GM18507 (cell line): ENCODE results near the gene UTP20.
"Not testable (repeated sequence)": the region's sequence is repeated elsewhere in the genome, so short reads cannot be mapped to it uniquely, and the experiment has no call there.

Experiments
- DNase-seq: peaks from one replicate; pipeline ENCODE4 v3.0.0; 2011; ENCODE audit warnings: low read depth; ENCODE audit not compliant: insufficient read length; ENCODE audit errors: extremely low spot score
- FAIRE-seq: peaks from 2 replicates; lab custom pipeline; 2011; peaks lifted over from hg19 to GRCh38; lab: Jason Lieb, UNC

Gene UTP20

DNA sequence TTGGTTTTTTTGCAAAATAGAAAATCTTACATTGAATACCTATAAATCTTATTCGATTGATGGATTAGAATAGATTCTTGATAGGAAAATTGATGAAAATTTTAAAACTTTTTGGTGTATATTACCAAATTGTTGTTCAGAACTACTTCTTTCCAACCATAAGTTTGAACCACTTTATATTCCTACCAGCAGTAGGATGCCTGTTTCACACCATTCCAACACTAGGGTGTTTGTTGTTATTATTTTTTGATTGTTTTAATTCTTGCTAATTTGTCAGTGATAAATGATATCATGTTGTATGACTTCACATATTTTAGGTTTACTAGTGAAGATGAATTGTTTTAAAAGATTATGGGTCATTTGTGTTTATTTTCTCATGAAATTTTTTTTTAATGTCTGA lies 43.4 kb downstream of the UTP20 start:
- FAIRE-seq, result no peak

DNA sequence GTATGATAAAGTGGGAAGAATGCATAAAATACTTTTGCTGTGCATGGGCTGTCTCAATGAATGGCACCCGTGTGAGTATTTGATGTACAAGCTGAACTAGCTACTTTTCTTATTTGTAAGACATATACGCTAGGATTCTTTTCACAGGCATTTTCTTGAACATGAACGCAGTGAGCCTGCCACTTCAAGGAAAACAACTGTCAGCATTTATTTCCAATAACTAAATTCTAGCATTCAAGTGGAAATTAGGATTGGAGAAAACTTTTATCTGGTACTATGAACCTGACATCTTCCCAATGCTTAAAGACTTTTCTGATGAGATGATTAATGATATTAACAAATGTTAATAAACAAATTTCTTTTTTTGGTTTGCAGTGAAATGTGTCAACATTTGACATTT lies 45.7 kb downstream of the UTP20 start:
- DNase-seq (no peak), FAIRE-seq (no peak)

More for the DNA sequence above, 43.4 kb downstream of the UTP20 start:
- no peak for DNase-seq

DNA sequence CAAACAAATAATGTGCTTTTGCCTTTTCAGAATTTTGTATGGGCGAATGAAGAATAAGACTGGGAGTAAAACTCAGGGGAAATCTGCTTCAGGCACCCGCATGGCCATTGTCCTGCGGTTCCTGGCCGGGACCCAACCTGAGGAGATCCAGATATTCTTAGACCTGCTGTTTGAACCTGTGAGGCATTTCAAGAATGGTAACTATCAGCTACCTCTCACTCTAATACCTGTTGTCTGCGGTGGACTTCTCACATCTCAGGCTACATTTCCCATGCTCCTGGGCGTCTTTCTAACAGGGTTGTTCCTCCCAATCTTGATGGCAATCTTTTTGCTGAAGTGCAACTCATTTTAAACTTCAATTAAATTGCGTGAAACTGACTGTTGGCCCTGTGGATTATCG lies 47.1 kb downstream of the UTP20 start:
- FAIRE-seq (no peak), DNase-seq (no peak)

DNA sequence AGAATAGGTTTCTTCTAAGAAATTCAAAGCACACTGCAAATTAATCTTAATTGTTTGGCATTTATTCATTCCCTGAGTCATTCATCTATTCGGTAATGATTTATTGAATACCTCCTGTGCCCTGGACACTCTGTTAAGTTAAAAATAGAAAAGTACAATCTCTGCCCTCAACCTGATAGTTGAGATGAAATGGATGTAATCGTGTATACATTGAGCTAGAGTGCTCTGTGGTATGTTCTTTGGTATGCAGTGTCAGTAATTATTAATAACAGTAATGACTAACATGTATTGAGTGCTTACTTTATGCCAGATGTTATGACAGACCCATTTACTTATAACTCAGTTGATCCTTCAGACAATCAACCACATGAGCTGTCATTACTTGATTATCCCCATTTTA lies 47.6 kb downstream of the UTP20 start:
- DNase-seq (no peak), FAIRE-seq (no peak)

DNA sequence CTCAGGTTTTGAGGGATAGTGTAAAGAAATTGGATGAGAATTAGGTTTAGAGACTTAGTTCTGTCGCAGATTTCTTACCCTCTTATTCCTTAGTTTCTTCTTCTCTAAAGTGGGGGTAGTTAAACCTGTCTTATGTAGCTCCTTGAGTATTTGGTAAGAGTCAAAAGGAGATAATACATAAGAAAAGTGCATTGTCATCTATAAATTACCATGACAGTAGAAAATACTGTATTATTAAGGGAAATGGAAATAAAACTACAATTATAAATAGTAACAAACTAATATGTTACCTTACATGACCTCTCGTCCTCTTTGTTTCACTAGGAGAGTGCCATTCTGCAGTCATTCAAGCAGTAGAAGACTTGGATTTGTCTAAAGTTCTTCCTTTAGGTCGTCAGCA lies 49.0 kb downstream of the UTP20 start:
- FAIRE-seq, result no peak

DNA sequence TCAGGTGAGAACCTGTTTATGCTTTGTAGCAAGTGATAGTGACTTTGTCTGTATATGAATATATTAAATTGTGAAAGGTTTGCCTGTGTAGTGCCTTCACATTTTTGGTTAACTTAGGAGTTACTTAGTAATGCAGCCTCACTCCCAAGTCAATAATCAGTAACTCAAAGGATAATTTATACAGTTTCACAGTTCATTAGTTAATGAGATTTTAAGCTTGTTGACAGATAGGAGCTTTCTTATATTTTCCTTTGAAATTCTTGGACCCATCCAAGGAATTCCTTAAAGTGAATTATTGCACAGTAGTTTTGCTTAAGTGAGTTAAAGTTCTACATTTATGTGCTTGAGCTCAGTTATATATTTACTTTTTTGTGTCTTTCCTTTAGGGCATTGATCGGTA lies 50.7 kb downstream of the UTP20 start:
- DNase-seq, result no peak
- no peak for FAIRE-seq

More for the DNA sequence above, 49.0 kb downstream of the UTP20 start:
- DNase-seq, result no peak

DNA sequence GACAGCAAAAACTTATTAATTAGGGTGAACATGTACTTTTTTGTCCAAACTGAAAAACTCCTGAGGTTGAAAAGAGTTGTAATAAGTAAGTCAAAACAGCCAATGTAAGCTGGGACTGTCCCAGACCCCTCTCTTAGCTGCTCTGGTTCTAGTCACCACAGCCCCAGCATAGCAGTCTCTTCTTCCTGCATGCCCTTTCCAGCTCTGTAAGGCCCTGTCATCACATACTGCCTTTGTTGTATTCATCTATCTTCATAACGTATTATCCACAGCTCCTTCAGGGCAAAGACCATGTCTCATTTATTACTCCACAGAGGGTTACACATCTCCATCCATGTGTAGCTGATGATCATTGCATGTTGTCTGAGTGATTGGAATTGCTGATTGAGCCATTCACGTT lies 56.5 kb downstream of the UTP20 start:
- DNase-seq (no peak), FAIRE-seq (no peak)

DNA sequence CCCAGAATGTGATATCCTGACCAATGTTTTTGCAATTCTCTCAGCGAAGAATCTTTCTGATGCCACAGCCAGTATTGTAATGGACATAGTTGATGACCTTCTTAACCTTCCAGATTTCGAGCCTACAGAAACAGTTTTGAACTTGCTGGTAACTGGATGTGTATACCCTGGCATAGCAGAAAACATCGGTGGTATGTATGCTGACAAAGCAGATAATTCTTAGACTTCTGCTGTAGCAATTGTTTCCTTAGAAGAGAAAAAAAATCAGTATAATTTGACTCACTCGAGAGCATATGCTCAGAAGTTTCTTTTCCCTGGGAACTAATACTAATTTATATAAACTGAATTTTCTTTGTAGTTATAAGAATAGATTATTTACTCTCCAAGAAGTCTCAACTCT lies 58.2 kb downstream of the UTP20 start:
- no peak for FAIRE-seq
- DNase-seq, result no peak

DNA sequence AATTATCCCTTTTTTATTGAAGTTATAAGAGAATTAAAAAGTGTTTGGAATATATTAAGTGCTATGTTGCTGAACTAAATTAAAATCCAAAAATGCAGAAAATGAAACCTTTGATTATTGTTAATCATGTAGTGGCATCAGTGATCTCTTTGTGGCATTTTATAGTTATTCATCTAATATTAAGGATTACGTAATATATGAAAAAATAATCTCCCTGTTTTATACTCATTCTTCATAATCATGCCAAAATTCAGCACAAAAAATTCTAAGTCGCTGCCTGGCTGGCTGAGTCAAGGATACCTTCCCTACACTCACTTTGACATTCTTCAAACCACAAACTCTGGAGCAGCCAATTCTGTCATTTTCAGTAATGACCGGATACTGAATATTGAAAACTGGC lies 64.0 kb downstream of the UTP20 start:
- FAIRE-seq (no peak), DNase-seq (no peak)

DNA sequence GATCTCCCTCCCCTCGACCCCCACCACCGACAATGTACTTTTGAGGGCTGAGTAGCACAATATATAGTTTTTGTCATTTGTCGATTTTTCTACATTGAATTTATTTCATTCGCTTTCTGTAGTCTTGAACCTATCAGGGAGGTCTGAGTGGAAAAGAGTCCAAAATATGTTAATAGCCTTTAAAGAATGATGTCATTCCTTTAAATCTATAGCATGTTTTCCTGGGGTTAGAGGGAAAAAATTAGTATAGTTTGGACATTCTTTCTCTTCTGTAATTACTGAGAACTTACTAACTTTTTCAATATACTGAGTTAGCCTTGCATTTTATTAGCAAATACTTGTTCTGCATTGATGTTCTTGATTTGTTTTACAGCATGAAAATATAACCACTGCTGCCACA lies 71.8 kb downstream of the UTP20 start:
- no peak for DNase-seq
- FAIRE-seq, result no peak

DNA sequence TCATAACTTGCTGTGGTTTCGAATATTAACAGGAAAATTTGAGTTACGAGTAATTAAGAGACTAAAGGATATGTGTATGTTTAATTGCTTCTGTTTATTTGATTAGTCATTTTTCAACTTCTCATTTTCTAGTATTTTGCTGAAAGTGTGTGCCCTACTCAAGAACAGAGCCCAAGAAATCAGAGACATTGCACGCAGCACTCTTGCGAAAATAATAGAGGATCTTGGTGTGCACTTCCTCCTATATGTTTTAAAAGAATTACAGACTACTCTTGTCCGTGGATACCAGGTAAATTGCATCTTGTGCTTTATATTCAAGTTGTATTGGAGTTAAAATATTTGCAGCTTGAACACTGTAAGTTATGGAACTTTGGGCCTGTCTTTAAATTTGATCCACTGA lies 76.9 kb downstream of the UTP20 start:
- FAIRE-seq (no peak), DNase-seq (no peak)

DNA sequence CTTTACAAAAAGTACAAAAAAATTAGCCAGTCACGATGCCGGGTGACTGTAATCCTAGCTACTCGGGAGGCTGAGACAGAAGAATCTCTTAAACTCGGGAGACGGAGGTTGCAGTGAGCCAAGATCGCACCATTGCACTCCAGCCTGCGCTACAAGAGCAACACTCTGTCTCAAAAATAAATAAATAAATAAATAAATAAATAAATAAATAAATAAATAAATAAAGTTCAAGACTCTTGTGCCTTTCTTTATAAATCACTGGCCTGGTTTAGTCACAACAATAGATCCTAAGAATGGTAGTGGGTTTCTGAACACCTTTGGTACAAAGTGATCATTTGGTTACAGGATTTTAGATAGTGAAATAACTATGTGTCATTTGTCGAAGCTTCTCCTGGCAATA lies 81.5 kb downstream of the UTP20 start:
- FAIRE-seq (no peak), DNase-seq (no peak)

DNA sequence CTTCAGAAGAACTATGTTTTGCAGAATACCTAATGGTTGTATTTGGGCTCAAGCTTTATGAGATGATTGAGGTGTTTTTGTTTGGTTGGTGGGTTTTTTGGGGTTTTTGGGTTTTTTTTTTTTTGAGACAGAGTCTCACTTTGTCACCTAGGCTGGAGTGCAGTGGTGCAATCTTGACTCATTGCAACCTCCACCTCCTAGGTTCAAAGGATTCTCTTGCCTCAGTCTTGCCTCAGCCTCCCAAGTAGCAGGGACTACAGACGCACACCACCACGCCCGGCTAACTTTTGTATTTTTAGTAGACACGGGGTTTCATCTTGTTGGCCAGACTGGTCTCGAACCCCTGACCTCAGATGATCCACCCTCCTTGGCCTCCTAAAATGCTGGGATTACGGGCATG lies 88.1 kb downstream of the UTP20 start:
- FAIRE-seq, result no peak
- DNase-seq, result no peak

DNA sequence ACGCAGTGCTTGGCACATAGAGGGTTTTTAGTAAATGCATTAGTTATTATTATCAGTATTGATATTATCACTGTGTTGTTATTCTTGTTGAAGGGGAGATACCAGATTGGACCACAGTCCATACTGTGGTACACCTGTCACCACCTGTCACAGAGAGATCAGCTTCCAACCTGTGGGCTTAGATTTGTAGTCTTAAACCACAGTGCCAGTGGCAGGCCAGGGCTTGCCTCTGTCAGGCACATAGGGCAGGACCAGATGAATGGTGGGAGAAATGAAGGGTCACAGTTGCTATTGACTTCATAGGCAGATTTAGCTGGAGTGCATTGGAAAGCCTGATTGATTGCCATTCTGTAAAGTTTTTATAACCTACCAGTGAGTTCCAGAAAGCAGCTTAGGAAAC lies 92.5 kb downstream of the UTP20 start:
- DNase-seq (no peak), FAIRE-seq (no peak)

DNA sequence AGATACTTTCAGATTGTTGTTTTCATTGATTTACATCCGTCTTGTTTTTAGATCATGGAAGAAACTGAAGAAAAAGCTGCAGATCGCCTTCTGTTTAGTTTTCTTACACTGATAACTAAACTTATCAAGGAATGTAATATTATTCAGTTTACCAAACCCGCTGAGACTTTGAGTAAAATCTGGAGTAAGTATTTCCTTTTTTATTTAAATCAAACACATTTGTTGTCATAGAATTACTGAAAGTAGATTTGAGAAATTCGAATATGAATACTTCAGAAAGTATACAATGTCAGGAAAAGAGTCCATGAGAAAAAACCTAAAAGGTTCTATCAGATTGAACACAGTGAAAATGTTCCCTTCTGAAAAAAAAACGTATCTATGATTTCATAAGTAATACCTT lies 95.7 kb downstream of the UTP20 start:
- FAIRE-seq (no peak), DNase-seq (no peak)

DNA sequence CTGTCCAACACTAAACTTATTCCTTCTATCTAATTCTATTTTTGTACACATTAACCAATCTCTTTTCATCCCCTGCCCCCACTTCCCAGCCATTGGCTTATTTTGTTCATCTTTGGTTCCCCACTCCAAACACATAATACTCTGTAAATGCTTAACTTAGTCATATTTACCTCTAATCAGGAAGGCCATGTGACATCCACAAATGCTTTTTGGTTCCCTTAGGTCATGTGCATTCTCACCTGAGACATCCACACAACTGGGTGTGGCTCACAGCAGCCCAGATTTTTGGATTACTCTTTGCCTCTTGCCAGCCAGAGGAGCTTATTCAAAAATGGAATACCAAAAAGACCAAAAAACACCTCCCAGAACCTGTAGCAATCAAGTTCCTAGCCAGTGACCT lies 99.2 kb downstream of the UTP20 start:
- no peak for DNase-seq
- FAIRE-seq, result no peak

DNA sequence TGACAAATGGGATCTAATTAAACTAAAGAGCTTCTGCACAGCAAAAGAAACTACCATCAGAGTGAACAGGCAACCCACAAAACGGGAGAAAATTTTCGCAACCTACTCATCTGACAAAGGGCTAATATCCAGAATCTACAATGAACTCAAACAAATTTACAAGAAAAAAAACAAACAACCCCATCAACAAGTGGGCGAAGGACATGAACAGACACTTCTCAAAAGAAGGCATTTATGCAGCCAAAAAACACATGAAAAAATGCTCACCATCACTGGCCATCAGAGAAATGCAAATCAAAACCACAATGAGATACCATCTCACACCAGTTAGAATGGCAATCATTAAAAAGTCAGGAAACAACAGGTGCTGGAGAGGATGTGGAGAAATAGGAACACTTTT lies 111.3 kb downstream of the UTP20 start:
- FAIRE-seq, DNase-seq: not testable (repeated sequence)

DNA sequence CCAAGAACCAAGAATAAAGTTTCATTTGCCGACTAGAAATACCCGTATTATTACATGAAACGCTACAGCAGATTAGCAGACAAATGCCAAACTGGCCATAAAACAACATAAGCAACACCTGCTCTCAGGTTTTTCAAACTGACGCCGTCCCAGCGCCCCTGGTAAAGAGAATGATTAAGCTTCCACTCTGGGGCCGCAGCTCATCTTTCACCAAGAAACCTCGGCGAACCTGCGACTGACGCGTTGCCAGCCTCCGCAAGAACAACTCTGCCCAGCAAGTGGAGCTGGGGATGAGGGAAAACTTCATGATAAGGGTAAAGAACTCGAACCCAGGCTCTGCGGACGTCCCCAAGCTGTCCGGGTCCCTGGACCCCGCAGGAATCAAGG lies 127.1 kb downstream of the UTP20 start:
- DNase-seq (no peak), FAIRE-seq (peak; percentile 35)

DNA sequence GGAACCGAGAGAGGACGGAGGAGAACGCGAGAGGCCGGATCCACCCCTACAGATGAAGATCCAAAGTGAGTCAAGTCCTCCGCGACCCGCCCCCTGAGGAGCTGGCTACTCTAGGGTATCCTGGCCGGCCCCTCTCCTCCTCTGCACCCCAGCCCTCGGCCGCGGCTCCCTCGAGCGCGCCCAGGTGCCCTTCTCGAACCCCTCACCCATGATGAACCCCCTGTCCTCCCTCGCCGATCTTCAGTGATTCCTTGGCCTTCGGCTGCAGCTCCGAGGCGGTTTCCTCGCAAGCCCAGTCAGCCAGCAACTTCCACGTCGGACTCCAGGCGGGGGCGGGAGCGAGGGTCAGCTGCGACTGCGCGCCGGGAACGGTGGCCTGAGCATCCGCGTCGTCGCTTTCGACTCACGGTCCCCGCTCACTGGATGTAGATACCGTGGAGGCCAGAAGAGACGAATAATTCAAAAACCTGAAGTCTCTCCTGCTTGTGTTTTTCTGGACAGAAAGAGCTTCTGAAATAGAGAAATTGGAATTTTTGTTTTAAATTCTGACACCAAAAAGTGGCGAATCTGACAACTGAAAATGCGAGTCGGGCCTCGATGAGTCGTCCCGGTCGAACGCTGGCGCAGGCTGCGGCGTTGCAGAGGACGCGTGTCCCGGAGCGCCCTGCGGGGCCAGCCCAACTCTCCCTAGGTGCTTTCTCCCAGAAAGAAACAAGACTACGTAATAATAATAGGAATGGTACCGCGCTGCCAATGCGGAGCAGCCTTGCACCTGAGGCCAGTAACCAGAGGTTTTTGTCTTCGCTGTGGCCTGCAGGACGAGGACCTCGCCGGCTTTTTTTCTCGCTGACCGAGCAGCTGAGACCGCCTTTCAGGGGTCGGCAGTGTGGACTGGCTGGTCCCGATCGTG lies 127.8 kb downstream of the UTP20 start, which contains the start of gene ARL1:
ARL1 (minus strand) TSS at position 337 of the 910 bp plus-strand sequence; CDS start at position 210, 127 bp downstream.
- peak; percentile 81 for FAIRE-seq
- peak; percentile 73 for DNase-seq

DNA sequence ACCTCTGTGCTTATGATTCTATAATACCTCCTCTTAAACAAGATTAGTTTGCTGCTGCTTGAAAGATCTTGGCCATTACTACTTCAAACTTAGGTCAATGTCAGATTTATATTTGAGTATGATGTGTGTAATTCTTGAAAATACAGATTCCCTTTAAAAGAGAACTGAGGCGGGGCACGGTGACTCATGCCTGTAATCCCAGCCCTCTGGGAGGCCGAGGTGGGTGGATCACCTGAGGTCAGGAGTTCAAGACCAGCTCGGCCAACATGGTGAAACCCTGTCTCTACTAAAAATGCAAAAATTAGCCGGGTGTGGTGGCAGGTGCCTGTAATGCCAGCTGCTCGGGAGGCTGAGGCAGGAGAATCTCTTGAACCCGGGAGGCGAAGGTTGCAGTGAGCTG lies 130.3 kb downstream of the UTP20 start:
- not testable (repeated sequence) for FAIRE-seq, DNase-seq

DNA sequence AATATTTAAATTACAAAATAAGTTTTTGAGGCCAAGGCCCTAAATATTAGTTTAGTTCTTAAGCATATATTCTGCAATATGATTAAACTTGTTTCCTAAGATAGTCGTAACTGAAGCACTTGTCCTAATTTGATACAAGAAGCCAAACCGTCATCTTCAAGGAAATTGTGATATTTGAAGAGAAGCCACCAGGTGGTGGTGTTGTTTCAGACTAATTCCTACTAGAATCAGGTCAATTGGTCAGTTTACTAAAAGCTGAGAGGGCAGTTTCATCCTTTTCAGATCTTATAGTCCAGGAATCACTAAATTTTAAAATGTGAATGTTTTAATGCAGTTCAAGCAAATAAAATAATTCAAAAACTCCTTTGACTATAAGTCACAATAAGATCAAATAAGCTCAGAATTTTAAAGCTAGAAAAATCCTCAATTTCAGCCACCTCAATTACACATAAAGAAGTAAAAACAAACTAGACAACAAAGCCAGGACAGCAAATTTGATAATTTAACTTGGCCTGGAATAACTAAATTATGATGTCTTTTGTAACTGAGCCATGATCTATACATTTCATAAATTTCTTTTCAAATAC lies 134.7 kb downstream of the UTP20 start:
- peak; percentile 80 for FAIRE-seq

More for the DNA sequence above, 134.7 kb downstream of the UTP20 start:
- no peak for DNase-seq
